GM15510 (cell line): ENCODE results near the gene NKX2-2.

ENCODE experiments used
- POLR2A ChIP-seq: IDR thresholded peaks from 3 replicates; pipeline ENCODE4 v1.6.1; 2011; ENCODE audit warnings: borderline replicate concordance; ENCODE audit not compliant: insufficient read length; ENCODE audit errors: extremely low read depth

Gene NKX2-2

GRCh38 chr20:21528870-21529269 lies 15.0 kb upstream of the NKX2-2 start:
- no peak for TF ChIP-seq POLR2A

GRCh38 chr20:21527908-21528307 lies 14.0 kb upstream of the NKX2-2 start:
- TF ChIP-seq POLR2A, result no peak

- no peak for TF ChIP-seq POLR2A
Measured at GRCh38 chr20:21526776-21527175, 12.9 kb upstream of the NKX2-2 start.

GRCh38 chr20:21523895-21524294 lies 10.0 kb upstream of the NKX2-2 start:
- no peak for TF ChIP-seq POLR2A

- TF ChIP-seq POLR2A, result no peak
Measured at GRCh38 chr20:21523281-21523868, 9.5 kb upstream of the NKX2-2 start.

DNA sequence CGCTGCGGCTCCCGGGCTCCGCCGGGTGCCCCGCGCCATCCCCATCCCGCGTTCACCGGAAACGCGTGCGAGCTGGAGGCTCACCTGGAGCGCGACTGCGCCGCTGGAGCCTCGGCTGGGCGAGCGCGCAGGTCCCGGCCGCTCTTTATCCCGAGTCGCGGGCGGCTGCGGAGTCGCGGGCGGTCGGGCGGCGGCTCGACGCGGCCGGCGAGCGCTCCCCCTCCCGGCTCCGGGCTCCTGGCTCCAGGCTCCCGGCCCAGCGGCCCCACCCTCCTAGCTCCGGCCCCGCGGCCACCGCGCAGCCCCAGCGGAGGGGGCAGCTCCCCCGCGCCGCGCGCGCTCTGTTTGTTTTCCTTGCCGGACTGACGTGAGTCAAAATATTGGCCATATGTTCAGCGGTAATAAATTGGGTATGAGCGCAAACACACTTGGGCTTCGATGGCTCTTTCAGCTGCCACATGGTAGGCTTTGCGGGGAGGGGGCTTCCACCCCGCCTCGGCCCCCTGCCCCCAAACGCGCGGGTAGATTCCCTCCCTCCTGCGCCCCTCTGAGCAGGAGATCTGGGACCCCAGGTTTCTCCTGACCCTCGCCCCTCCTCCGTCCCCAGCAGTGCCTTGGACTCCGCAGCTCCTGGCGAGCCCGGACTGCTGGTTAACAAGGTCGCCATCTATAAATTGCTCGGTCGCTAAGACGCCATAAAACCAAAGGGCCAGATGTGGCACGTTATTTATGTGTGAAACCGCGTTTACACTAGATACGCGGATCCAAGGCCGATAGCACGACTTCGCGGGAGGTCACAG lies 8.8 kb upstream of the NKX2-2 start:
- no peak for TF ChIP-seq POLR2A

DNA sequence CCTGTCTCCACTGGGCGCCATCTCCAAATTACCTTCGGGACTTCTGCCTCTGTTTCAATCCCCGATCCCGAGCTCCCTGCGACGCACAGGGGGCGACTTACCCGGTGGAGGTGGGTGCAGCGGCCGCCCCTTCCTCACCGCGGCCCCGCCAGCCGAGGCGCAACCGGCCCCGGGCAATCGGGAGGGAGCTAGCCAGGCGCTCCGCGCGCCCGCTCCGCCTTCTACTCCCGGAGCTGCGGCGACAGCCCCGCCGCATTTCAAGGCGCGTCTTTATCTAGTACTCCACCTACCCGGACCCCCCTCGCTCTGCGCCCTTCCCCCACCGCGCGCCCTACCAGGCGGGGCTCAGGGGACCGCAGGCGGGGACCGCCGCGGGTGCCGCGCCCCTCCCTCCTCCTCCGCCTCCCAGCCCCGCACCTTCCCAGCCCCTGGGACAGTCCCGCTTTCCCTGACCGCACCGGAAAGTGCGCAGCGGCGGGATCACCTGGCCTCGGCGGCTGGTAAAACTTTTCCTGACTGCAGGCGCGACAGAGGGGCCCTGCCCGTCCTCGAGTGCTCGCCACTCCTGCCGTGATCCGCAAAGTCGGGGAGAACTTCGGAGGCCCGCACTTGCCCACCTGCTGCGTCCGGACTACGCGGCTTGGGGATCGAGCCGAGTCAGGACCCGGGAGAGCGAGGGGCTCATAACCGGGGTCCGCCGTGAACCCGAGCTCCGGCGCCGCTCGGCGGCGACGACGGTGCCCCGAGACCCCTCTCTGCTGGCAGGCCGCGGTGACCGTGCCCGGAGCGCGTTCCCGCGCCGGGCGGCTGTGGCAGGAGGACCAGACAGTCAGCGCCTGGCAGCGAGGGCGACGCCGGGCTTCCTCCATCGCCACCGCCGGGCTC lies 8.0 kb upstream of the NKX2-2 start:
- TF ChIP-seq POLR2A, result no peak

DNA sequence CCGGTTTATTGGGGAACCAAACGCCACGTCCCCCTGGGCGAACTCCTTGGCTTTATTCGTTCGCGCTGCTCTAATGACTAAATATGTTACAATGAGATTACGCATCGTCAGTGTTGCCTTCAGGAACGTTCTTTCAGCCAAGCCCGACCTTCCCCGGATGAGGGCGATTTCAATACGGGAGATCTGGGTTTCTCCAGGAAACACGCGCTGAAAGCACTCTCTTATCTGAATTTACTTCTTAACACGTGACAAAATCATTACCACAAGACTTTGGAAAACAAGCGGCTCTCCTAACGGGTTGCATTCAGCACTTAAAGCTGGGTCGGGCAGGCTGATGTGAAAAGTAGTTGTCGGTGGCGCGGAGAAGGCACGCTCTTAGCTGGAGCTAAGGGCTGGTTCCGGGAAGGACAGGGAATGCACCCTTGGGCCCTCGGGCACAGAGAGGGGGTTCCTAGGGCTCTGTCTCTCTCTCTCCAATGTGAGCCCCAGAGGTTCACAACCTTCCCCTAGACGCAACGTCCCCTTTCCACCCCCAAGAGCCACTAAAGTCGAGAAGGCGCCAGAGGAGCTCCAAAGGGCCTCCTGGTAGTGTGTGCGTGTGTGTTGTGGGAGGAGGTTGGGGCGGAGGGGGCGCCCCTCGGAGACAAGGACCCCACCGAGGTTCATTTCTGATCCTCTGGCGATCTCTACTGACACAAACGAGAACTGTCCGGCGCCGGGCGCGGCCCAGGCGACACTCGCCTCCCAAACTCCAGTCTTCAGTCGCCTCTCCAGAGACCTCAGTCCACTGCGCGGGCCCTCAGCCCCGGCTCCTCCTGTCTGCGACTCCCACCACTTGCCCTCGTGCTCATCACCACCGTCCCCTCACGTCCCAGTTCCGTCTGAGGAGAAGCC lies 7.1 kb upstream of the NKX2-2 start:
- no peak for TF ChIP-seq POLR2A

- no peak for TF ChIP-seq POLR2A
Measured at GRCh38 chr20:21519136-21519584, 5.3 kb upstream of the NKX2-2 start.

GRCh38 chr20:21518292-21518991 lies 4.6 kb upstream of the NKX2-2 start:
- no peak for TF ChIP-seq POLR2A

DNA sequence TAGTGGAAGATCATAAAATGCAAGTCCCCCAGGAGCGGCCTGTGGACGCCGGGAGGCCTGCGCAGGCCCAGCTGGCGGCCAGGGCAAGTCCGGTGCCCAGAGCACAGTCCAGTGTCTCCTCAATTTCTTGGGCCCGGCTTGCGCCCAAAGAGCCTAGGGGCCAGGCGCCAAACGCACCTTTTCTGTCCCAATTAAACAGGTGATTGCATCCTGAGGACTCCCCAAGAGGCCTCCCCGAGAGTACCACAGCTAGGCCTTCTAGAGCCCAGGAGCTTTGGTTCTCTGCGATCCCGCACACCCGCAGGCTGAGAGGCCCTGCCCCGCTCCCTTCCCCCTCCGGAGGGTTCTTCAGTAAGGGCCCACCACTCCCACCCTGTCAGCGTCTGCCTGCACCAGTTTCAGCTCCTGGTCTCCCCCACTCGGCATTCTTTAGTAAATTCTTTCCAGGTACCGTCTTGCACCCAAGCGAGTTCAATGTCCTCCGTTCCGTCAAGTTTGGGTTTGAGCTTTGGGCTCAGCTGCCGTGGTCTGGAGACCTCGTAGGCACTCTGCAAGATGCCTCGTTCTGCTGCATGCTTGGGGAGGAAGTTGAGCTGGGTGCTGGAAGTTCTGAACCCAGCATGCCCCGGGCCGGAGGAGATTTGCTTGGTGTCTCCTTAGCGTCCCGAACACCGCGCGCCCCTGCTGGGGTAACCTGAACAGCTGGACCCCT lies 3.9 kb upstream of the NKX2-2 start:
- TF ChIP-seq POLR2A, result no peak

DNA sequence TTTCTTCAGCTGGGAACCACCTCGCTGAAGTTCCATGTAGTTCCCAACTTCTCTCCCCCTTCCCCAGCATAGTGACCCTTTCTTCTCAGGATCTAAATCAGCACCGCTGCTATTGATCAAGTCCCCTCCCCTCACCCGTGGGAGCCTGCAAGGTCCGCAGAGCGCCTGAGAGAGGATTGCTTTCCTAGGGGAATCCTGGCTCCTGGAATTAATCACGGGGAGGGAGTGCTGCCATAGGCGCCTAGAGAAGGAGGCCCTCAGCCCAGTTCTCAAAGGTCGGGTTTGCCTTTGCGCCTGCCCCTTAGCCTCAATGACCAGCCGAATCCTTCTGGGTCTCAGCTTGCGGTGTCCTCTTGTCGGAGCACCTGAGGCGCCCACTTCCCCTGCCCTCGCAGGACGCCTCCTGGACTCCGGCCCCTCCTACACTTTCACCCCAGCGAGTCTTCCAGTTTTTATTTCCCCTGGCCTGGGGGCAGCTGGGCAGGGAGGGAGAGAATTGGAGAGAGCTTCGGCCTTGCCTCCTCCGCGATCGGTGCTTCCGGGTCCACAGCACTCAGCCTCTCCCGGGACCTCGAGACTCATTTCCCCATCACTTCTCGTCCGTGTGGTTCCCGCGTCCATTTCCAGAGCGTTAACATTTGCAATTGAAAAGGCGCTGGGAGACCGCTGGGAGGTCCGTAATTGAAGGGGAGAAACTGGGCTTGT lies 3.1 kb upstream of the NKX2-2 start:
- TF ChIP-seq POLR2A, result no peak

DNA sequence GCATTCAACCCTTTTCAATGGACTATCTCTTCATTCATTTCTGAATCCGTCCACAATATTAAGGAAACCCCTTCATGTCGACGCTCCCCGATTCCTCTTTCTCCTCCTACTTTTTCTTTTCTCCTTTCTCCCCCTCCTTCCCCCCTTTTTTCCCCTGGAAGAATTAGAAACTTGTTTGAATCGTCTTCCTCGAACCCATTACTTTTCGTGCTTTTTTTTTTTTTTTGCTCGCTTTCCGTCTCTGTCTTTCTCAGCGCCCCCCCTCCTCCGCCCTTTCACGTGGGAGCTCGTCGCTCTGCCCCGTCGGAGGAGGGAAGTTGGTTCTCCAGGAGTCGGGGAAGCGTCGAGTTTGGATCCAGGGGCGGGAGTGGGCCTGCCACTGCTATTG lies 2.3 kb upstream of the NKX2-2 start:
- TF ChIP-seq POLR2A, result no peak
